Esophagus muscularis mucosa (tissue), 4 donors: ENCODE measurements around the gene PIP5K1B. TPM values are rescaled to one million over a fixed set of nuclear protein-coding genes. Genes with fewer than 3 reads are reported as not detected.
"Not testable (repeated sequence)": the region's sequence is repeated elsewhere in the genome, so short reads cannot be mapped to it uniquely, and the experiment has no call there.

ENCODE experiments used
- DNase-seq: peaks from one replicate; pipeline ENCODE4 v3.0.0-alpha.2; 2017; ENCODE audit errors: extremely low spot score
- H3K27ac ChIP-seq, 4 donors: fragments of 200-600 bp; sonication (generic); replicated peaks in 1 of 4; 1 replicate in 3 of 4; 2 replicates in 1 of 4; pipeline ENCODE4 v1.5.1; 2016 to 2019; ENCODE audit warnings: mild to moderate bottlenecking in 1 of 4
- H3K27me3 ChIP-seq, 4 donors: fragments of 200-600 bp; sonication (generic); one replicate each; pipeline versions ENCODE4 v1.5.1 to v1.6.0; 2016 to 2019
- H3K36me3 ChIP-seq, 4 donors: fragments of 200-600 bp; sonication (generic); one replicate each; pipeline ENCODE4 v1.5.1; 2016 to 2019
- H3K4me1 ChIP-seq, 4 donors: fragments of 200-600 bp; sonication (generic); one replicate each; pipeline ENCODE4 v1.5.1; 2016 to 2019
- H3K4me3 ChIP-seq, 4 donors: fragments of 200-600 bp; sonication (generic); 1 replicate in 2 of 4; 2 replicates in 2 of 4; pipeline ENCODE4 v1.5.1; 2016 to 2019; ENCODE audit warnings: mild to moderate bottlenecking in 4 of 4, moderate library complexity in 1 of 4
- H3K9me3 ChIP-seq, 4 donors: fragments of 200-600 bp; sonication (generic); 1 replicate in 3 of 4; 2 replicates in 1 of 4; pipeline ENCODE4 v1.5.1; 2016 to 2019
- CTCF ChIP-seq, 3 experiments: fragments of 200-600 bp in 2 of 3; fragments of 450-650 bp in 1 of 3; sonication (generic) in 2 of 3; IDR thresholded peaks; one replicate each; pipeline ENCODE4 v1.5.1; 2017 to 2019; ENCODE audit warnings: antibody characterized with exemption in 3 of 3, mild to moderate bottlenecking in 2 of 3, moderate library complexity in 1 of 3
- EP300 ChIP-seq: sonication (generic); formaldehyde crosslinking; IDR thresholded peaks from one replicate; pipeline ENCODE4 v1.6.1; 2017; ENCODE audit warnings: antibody characterized with exemption
- POLR2A ChIP-seq: fragments of 450-650 bp; IDR thresholded peaks from one replicate; pipeline ENCODE4 v1.6.1; 2017; ENCODE audit warnings: antibody characterized with exemption, moderate library complexity, mild to moderate bottlenecking, low read depth
- POLR2AphosphoS5 ChIP-seq, 2 donors: sonication (generic); formaldehyde crosslinking; IDR thresholded peaks; one replicate each; pipeline ENCODE4 v1.6.1; 2017; ENCODE audit warnings: antibody characterized with exemption in 2 of 2
- WGBS: methylation state at CpG from one replicate; pipeline ENCODE4 v1.1.5; 2018; 5-methylcytosine and 5-hydroxymethylcytosine counted together
- intact Hi-C: fragments of 100-400 bp; cut with DNase I; formaldehyde crosslinking; loops from one replicate; pipeline ENCODE4 v1.15.1; 2023
- total RNA-seq, 4 donors: library from RNA; depleted of rRNA; stranded (reverse); fragments of >200 nt; gene quantifications; one replicate each; pipeline versions ENCODE4 v1.1.0 to v1.2.1, GENCODE V29; 2016

Gene PIP5K1B
- total RNA-seq, 4 donors from 2014 or later, result 0.42 to 1.7 (median 1.2) TPM

- Histone ChIP-seq H3K4me3 (no peak overlapping the region), H3K27ac (no peak overlapping the region), H3K27me3 (no peaks in the 10 kb centered on the region), H3K36me3 (no peaks in the 10 kb centered on the region), H3K4me1 (peaks cover 0 to 7% (median 5%) of the 10 kb centered on the region in 4 donors), H3K9me3 (no peaks in the 10 kb centered on the region)
- TF ChIP-seq EP300 (no peak), POLR2A (no peak), CTCF (IDR thresholded peaks at IDR 0.05) (no peak), POLR2AphosphoS5 (IDR thresholded peaks at IDR 0.05) (peak in 1 of 2 donors; percentile 34)
- intact Hi-C loops, result no loop called here
- 60% methylated on average over 6 of the region's 6 CpGs for WGBS
- DNase-seq, result peak; percentile 90
Observed at GRCh38 chr9:68690088-68690487, 15.0 kb upstream of the PIP5K1B start.

GRCh38 chr9:68692519-68692918, 12.5 kb upstream of the PIP5K1B start:
- TF ChIP-seq POLR2AphosphoS5 (IDR thresholded peaks at IDR 0.05), result no peak
- TF ChIP-seq EP300, result no peak
- TF ChIP-seq POLR2A, result no peak
- TF ChIP-seq CTCF (IDR thresholded peaks at IDR 0.05), result no peak
- no peak for DNase-seq
- Histone ChIP-seq H3K27me3 (no peaks in the 10 kb centered on the region), H3K36me3 (no peaks in the 10 kb centered on the region), H3K4me1 (peaks cover 0 to 7% (median 5%) of the 10 kb centered on the region in 4 donors), H3K9me3 (no peaks in the 10 kb centered on the region), H3K4me3 (no peak overlapping the region), H3K27ac (no peak overlapping the region)
- intact Hi-C loops, result no loop called here
- 68% methylated on average over 8 of the region's 8 CpGs for WGBS

GRCh38 chr9:68694125-68694524, 10.9 kb upstream of the PIP5K1B start:
- Histone ChIP-seq H3K4me3 (no peak overlapping the region), H3K27ac (no peak overlapping the region), H3K36me3 (no peaks in the 10 kb centered on the region), H3K9me3 (no peaks in the 10 kb centered on the region), H3K4me1 (peaks cover 0 to 7% (median 5%) of the 10 kb centered on the region in 4 donors), H3K27me3 (peaks cover 0 to 1% (median 0%) of the 10 kb centered on the region in 4 donors)
- DNase-seq, result peak; percentile 17
- WGBS, result 89% methylated on average over 4 of the region's 4 CpGs
- TF ChIP-seq CTCF (IDR thresholded peaks at IDR 0.05) (no peak), POLR2A (no peak), POLR2AphosphoS5 (IDR thresholded peaks at IDR 0.05) (no peak), EP300 (no peak)
- intact Hi-C loops, result no loop called here

- DNase-seq, result peak; percentile 62
- Histone ChIP-seq H3K27me3 (peaks cover 0 to 2% (median 0%) of the 10 kb centered on the region in 4 donors), H3K4me1 (no peaks in the 10 kb centered on the region), H3K27ac (no peak overlapping the region), H3K4me3 (no peak overlapping the region), H3K9me3 (no peaks in the 10 kb centered on the region), H3K36me3 (no peaks in the 10 kb centered on the region)
- 48% methylated on average over 3 of the region's 4 CpGs for WGBS
- intact Hi-C loops, result no loop called here
- TF ChIP-seq CTCF (IDR thresholded peaks at IDR 0.05) (no peak), POLR2AphosphoS5 (IDR thresholded peaks at IDR 0.05) (no peak), EP300 (no peak), POLR2A (no peak)
Observed at GRCh38 chr9:68697851-68698250, 7.2 kb upstream of the PIP5K1B start.

- TF ChIP-seq CTCF (IDR thresholded peaks at IDR 0.05) (no peak), POLR2A (no peak), POLR2AphosphoS5 (IDR thresholded peaks at IDR 0.05) (no peak), EP300 (no peak)
- 81% methylated on average over 6 of the region's 6 CpGs for WGBS
- peak; percentile 47 for DNase-seq
- intact Hi-C loops, result no loop called here
- peaks cover 0 to 2% (median 0%) of the 10 kb centered on the region in 4 donors for H3K27me3 ChIP-seq
- H3K36me3 ChIP-seq, result no peaks in the 10 kb centered on the region
- no peak overlapping the region for H3K4me3 ChIP-seq
- H3K4me1 ChIP-seq, result peaks cover 0 to 1% (median 0%) of the 10 kb centered on the region in 4 donors
- H3K27ac ChIP-seq, result no peak overlapping the region
- no peaks in the 10 kb centered on the region for H3K9me3 ChIP-seq
Observed at GRCh38 chr9:68698943-68699509, 6.0 kb upstream of the PIP5K1B start.

- H3K4me3 ChIP-seq, DNase-seq, H3K27ac ChIP-seq, H3K9me3 ChIP-seq, H3K36me3 ChIP-seq, H3K4me1 ChIP-seq, H3K27me3 ChIP-seq: not testable (repeated sequence)
- WGBS, result 83% methylated on average over 1 of the region's 2 CpGs
- intact Hi-C loops, result loop anchor here (10.0 kb wide), 1 partner anchor 295 kb away; no protein-coding TSS in a partner anchor
Observed at GRCh38 chr9:68699625-68700024, 5.4 kb upstream of the PIP5K1B start.
